Measurements from ENCODE around the gene CSKMT. TPM values are rescaled to one million over a fixed set of nuclear protein-coding genes. Genes with fewer than 3 reads are reported as not detected.
A peak's percentile ranks its signal among the peaks of the same experiment; 100 is the strongest.
"Not testable (repeated sequence)": the region's sequence is repeated elsewhere in the genome, so short reads cannot be mapped to it uniquely, and the experiment has no call there.

Gene CSKMT, protein sequence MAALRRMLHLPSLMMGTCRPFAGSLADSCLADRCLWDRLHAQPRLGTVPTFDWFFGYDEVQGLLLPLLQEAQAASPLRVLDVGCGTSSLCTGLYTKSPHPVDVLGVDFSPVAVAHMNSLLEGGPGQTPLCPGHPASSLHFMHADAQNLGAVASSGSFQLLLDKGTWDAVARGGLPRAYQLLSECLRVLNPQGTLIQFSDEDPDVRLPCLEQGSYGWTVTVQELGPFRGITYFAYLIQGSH
- 10 to 100 TPM in 1 of 2 donors, 1 to 10 TPM in 1; 9.4 to 27.0 TPM for total RNA-seq

DNA sequence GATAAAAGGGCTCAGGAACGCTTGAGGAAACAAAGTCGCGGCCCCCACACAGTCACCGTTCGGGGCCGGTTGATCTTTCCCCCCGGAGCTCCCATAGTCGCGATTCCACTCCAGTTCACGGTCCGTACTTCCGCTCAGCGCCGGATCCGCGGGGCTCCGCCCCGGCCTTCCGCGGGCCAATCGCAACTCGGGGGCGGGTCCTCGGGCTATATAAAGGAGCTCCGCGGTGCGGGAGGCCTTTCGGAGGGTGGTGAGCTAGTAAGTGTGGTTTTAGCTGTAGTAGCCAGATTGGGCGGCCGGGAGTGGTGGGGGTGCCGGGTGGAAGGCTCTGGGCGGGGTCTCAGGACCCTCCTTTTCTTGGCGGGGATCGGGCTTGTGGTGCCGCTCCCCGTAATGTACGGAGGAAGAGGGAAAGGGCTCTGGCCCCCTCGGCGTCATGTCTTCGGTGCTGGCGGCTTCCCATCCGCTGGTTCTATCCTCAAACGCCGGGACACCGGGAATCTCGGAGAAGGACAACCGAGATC, at the start of gene CSKMT, which contains the start of gene C11orf98:
CSKMT (plus strand) TSS at position 238 of the 524 bp plus-strand sequence. CDS start 568 bp downstream, outside the sequence.
C11orf98 (minus strand) TSS at position 136 of the 524 bp plus-strand sequence; CDS start at position 95, 41 bp downstream.
- Histone ChIP-seq H3K27ac (peak within 1 kb of the TSS; percentile 96), H3K9me3 (no peaks in the 10 kb centered on the region), H3K9ac (ENCODE audit: low read depth in 2 of 2, low read length in 2 of 2) (peak within 1 kb of the TSS; percentile 89 to 99), H3K4me1 (peaks cover 23% of the 10 kb centered on the region), H3K36me3 (no peaks in the 10 kb centered on the region), H3K27me3 (no peaks in the 10 kb centered on the region), H3K4me3 (peak within 1 kb of the TSS; percentile 87)
- peak; percentile 98 for DNase-seq
- TF ChIP-seq, protein P1, sequence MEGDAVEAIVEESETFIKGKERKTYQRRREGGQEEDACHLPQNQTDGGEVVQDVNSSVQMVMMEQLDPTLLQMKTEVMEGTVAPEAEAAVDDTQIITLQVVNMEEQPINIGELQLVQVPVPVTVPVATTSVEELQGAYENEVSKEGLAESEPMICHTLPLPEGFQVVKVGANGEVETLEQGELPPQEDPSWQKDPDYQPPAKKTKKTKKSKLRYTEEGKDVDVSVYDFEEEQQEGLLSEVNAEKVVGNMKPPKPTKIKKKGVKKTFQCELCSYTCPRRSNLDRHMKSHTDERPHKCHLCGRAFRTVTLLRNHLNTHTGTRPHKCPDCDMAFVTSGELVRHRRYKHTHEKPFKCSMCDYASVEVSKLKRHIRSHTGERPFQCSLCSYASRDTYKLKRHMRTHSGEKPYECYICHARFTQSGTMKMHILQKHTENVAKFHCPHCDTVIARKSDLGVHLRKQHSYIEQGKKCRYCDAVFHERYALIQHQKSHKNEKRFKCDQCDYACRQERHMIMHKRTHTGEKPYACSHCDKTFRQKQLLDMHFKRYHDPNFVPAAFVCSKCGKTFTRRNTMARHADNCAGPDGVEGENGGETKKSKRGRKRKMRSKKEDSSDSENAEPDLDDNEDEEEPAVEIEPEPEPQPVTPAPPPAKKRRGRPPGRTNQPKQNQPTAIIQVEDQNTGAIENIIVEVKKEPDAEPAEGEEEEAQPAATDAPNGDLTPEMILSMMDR (IDR thresholded peaks at IDR 0.05): no peak
- intact Hi-C loops (cut with DNase I): no loop called here

DNA sequence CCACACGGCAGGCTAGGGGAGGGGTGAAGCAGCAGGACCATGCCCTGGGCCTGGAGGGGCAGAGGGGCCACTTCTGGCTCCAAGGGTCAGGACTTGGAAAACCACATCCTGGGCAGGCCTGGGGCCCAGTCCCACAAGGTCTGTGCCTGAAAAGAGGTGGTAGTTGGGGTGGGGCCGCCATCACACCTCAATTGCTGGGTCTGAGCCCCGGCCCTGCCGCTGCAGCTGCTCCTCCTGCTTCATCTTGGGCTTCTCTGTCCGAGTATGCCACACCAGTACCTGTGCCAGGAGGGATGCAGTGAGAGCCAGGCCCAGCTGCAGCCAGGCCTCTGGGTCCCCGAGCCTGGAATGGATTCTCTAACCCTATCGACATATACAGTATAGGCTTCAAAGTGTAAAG, 49.6 kb upstream of the CSKMT start:
- Histone ChIP-seq H3K4me1 (peaks cover 8% of the 10 kb centered on the region), H3K27me3 (no peaks in the 10 kb centered on the region), H3K27ac (no peak overlapping the region), H3K36me3 (no peaks in the 10 kb centered on the region), H3K9me3 (no peaks in the 10 kb centered on the region), H3K4me3 (no peak overlapping the region), H3K9ac (ENCODE audit: low read depth in 2 of 2, low read length in 2 of 2) (no peak overlapping the region)
- DNase-seq: no peak
- intact Hi-C loops (cut with DNase I): no loop called here
- TF ChIP-seq, protein P1 (IDR thresholded peaks at IDR 0.05): no peak

DNA sequence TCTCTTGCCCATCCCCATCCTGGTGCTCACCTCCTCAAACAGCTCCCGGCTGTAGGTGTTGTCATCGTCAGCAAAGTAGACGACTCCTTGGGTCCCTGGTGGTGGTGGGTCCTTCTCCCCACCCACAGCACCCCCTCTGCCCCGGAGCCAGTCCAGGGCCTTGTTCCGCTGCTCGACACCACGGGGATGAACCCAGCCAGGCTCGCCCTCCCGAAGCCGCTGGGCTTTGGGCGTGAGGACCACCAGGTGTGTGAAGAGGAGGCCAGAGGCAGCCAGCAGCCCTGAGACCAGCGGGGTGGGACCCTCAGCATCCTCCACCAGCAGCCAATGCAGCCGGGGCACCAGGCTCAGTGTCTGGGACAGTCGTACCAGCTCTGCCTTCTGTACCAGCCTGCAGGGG, 48.2 kb upstream of the CSKMT start:
- H3K9ac ChIP-seq (ENCODE audit: low read depth in 2 of 2, low read length in 2 of 2); H3K36me3 ChIP-seq; H3K9me3 ChIP-seq; H3K27me3 ChIP-seq; intact Hi-C loops (cut with DNase I); H3K27ac ChIP-seq; H3K4me3 ChIP-seq; DNase-seq; H3K4me1 ChIP-seq: not testable (repeated sequence)

DNA sequence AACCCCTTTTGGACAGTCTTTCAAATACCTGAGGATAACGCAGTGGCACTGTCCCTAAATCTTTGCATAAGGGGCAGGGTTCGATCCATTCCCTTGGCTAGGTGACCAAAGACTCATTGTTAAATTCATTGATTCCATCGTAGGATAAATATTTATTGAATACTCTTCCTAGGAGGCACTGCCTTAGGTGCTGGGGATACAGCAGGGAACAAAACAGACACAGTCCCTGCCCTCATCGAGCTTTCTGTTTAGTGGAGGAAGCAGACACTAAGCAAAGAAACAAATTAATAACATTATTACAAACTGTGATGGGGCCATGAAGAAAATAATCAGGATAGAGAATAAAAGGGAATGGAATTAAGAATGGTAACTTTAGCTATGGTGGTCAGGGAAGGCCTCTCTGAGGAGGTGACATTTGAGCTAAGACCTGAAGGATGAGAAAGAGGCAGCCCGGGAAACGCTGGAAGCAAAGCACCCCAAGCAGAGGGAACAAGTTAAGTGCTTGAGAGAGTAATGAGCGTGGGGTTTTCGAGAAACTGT, 44.0 kb upstream of the CSKMT start:
- DNase-seq: no peak
- Histone ChIP-seq H3K36me3 (peaks cover 9% of the 10 kb centered on the region), H3K27ac (peak overlapping the region; percentile 98), H3K4me3 (peak overlapping the region; percentile 55), H3K9ac (ENCODE audit: low read depth in 2 of 2, low read length in 2 of 2) (peak overlapping the region; percentile 81 to 93), H3K4me1 (peaks cover 8% of the 10 kb centered on the region), H3K9me3 (no peaks in the 10 kb centered on the region), H3K27me3 (no peaks in the 10 kb centered on the region)
- TF ChIP-seq, protein P1 (IDR thresholded peaks at IDR 0.05): no peak
- intact Hi-C loops (cut with DNase I): no loop called here

DNA sequence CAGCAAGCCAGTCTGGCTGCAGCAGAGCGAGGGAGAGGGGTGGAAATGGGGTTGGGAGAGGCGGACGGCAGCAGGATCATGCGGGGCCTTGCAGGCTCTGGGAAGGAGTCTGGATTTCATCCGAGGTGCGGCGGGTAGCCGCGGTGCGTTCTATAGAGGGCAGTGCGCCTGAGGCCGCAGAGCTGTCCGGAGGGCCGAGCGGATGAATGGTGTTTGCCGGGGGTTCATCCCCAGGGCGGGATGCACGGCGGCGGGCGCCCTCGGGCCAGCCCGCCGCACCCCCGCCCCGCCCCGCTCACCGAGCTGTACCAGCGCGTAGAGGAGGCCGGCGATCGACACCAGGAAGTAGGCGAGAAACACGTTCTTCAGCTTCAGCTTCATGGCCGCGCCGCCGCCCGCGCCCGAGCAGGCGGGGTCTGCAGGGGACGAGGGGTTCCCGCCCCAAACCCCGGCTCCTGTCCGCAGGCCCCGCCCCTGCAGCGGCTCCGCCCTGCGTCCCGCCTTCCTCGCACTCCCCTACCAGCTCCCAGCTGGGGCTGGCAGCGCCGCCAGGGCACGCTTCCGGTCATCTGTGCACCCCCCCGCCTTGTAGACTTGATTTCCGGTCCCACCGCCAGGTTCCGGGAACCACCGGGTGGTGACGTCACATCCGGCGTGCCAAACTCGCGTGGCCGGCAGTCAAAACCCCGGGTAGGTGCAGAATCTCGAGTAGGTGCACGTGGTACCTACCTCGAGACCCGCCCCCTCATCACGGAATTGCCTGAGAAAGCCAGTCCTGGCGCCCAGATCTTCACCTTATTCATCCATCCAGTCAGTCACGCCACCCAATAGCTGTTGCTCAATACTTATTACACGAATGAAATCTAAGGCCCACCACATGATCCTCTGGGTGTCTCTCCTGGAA, 43.3 kb upstream of the CSKMT start, which contains the start of gene B3GAT3:
B3GAT3 (minus strand) TSS at position 420 of the 904 bp plus-strand sequence; CDS start at position 381, 39 bp downstream.
- DNase-seq: peak; percentile 98
- Histone ChIP-seq H3K9ac (ENCODE audit: low read depth in 2 of 2, low read length in 2 of 2) (peak within 1 kb of the TSS; percentile 81 to 93), H3K27me3 (no peaks in the 10 kb centered on the region), H3K4me3 (peak within 1 kb of the TSS; percentile 55), H3K9me3 (no peaks in the 10 kb centered on the region), H3K36me3 (peaks cover 15% of the 10 kb centered on the region), H3K4me1 (peaks cover 8% of the 10 kb centered on the region), H3K27ac (peak within 1 kb of the TSS; percentile 98)
- TF ChIP-seq, protein P1 (IDR thresholded peaks at IDR 0.05): no peak
- intact Hi-C loops (cut with DNase I): no loop called here

Measured in colonic mucosa (tissue), 4 donors.